IMR-90 (cell line): ENCODE results near the gene EPGN. TPM values are rescaled to one million over a fixed set of nuclear protein-coding genes. Genes with fewer than 3 reads are reported as not detected.

Experiments
- ATAC-seq: fragments of 200-7000 bp; cut with Tn5 transposase; 2 replicates; pipeline ENCODE4 v1.9.1; 2020; ENCODE audit warnings: low read depth, mild to moderate bottlenecking, moderate library complexity
- BruUV-seq: library from RNA; stranded (reverse); fragments of 400-500 nt; replicated peaks from 2 replicates; lab custom pipeline; 2021; lab: Mats Ljungman, UMichigan
- CTCF ChIA-PET: fragments of 300-600 bp; formaldehyde crosslinking; extraction: SDS; loops from one replicate; lab custom pipeline; 2021; ENCODE audit warnings: antibody characterized with exemption; lab: Yijun Ruan, JAX
- POLR2A ChIA-PET: fragments of 300-600 bp; sonication (Branson Sonifier 250); formaldehyde crosslinking; loops from one replicate; lab custom pipeline; 2022; ENCODE audit warnings: antibody characterized with exemption; ENCODE audit not compliant: unreplicated experiment; lab: Charles Lee
- DNase-seq: peaks from one replicate; pipeline ENCODE4 v3.0.0; 2013
- H2AFZ ChIP-seq: replicated peaks from 2 replicates; pipeline ENCODE3; 2013; ENCODE audit warnings: low read length, mild to moderate bottlenecking; ENCODE audit not compliant: poor library complexity
- H2AK5ac ChIP-seq: 2 replicates; pipeline ENCODE4 v1.6.1; 2013; ENCODE audit warnings: low read depth, low read length, inconsistent platforms
- H2AK9ac ChIP-seq: replicated peaks from 2 replicates; pipeline ENCODE3; 2013; ENCODE audit warnings: mild to moderate bottlenecking, low read depth, low read length, moderate library complexity; ENCODE audit not compliant: poor library complexity
- H2BK120ac ChIP-seq: 2 replicates; pipeline ENCODE4 v1.6.1; 2013; ENCODE audit warnings: low read depth, low read length, inconsistent platforms
- H2BK15ac ChIP-seq: 3 replicates; pipeline ENCODE4 v1.6.1; 2013; ENCODE audit warnings: low read depth, low read length, inconsistent platforms
- H2BK20ac ChIP-seq: 2 replicates; pipeline ENCODE4 v1.6.1; 2013; ENCODE audit warnings: low read depth, mild to moderate bottlenecking, inconsistent platforms, low read length, moderate library complexity
- H2BK5ac ChIP-seq: 2 replicates; pipeline ENCODE4 v1.6.1; 2013; ENCODE audit warnings: mild to moderate bottlenecking, low read depth, low read length, inconsistent platforms; ENCODE audit not compliant: poor library complexity, severe bottlenecking
- H3K14ac ChIP-seq: replicated peaks from 2 replicates; pipeline ENCODE4 v1.6.1; 2013; ENCODE audit warnings: low read depth, low read length, inconsistent platforms
- H3K18ac ChIP-seq: 2 replicates; pipeline ENCODE4 v1.6.1; 2013; ENCODE audit warnings: low read depth, low read length, control low read depth
- H3K23ac ChIP-seq: 2 replicates; pipeline ENCODE4 v1.6.1; 2013; ENCODE audit warnings: low read depth, low read length, inconsistent platforms
- H3K27ac ChIP-seq: 2 replicates; pipeline ENCODE4 v1.5.1; 2013; ENCODE audit warnings: mild to moderate bottlenecking, control low read depth, low read length; ENCODE audit not compliant: insufficient read depth
- H3K27me3 ChIP-seq: 2 replicates; pipeline ENCODE4 v1.6.1; 2013; ENCODE audit warnings: low read length; ENCODE audit not compliant: control insufficient read depth, insufficient read depth
- H3K36me3 ChIP-seq: 2 replicates; pipeline ENCODE4 v1.6.1; 2013; ENCODE audit warnings: low read length, mixed read lengths; ENCODE audit not compliant: control insufficient read depth, insufficient read depth
- H3K4ac ChIP-seq: 2 replicates; pipeline ENCODE4 v1.6.1; 2013; ENCODE audit warnings: low read depth, low read length, inconsistent platforms
- H3K4me1 ChIP-seq: 2 replicates; pipeline ENCODE4 v1.6.1; 2013; ENCODE audit warnings: low read length, mixed read lengths; ENCODE audit not compliant: control insufficient read depth, insufficient read depth
- H3K4me2 ChIP-seq: 2 replicates; pipeline ENCODE4 v1.6.1; 2013; ENCODE audit warnings: low read depth, mild to moderate bottlenecking, control low read depth, low read length, moderate library complexity
- H3K4me3 ChIP-seq: 2 replicates; pipeline ENCODE4 v1.5.1; 2013; ENCODE audit warnings: low read depth, mild to moderate bottlenecking, control low read depth, low read length, moderate library complexity; ENCODE audit not compliant: insufficient read depth
- H3K56ac ChIP-seq: 2 replicates; pipeline ENCODE4 v1.6.1; 2013; ENCODE audit warnings: low read length, inconsistent platforms; ENCODE audit not compliant: insufficient read depth; ENCODE audit errors: extremely low read depth
- H3K79me1 ChIP-seq, 2 experiments: 2 replicates each; pipeline ENCODE4 v1.6.1; 2013; ENCODE audit warnings: low read length in 2 of 2, inconsistent platforms in 1 of 2, low read depth in 1 of 2
- H3K9ac ChIP-seq: 2 replicates; pipeline ENCODE4 v1.6.1; 2013; ENCODE audit warnings: low read depth, low read length, control low read depth
- H3K9me1 ChIP-seq: 2 replicates; pipeline ENCODE4 v1.6.1; 2013; ENCODE audit warnings: low read length, inconsistent platforms; ENCODE audit not compliant: insufficient read depth
- H3K9me3 ChIP-seq: 2 replicates; pipeline ENCODE4 v1.6.1; 2013; ENCODE audit warnings: low read length; ENCODE audit not compliant: control insufficient read depth, insufficient read depth
- H4K20me1 ChIP-seq: 2 replicates; pipeline ENCODE4 v1.6.1; 2013; ENCODE audit warnings: low read length, inconsistent platforms; ENCODE audit not compliant: insufficient read depth
- H4K5ac ChIP-seq: 2 replicates; pipeline ENCODE4 v1.6.1; 2013; ENCODE audit warnings: mild to moderate bottlenecking, low read depth, low read length, control low read depth
- H4K8ac ChIP-seq, 2 experiments: 2 replicates each; pipeline ENCODE4 v1.6.1; 2013; ENCODE audit warnings: low read depth in 2 of 2, low read length in 2 of 2, control low read depth in 1 of 2, inconsistent platforms in 1 of 2
- H4K91ac ChIP-seq: 2 replicates; pipeline ENCODE4 v1.6.1; 2013; ENCODE audit warnings: low read depth, low read length, inconsistent platforms; ENCODE audit not compliant: insufficient read depth
- BHLHE40 ChIP-seq: fragments of 150-350 bp; IDR thresholded peaks from 2 replicates; pipeline ENCODE4 v1.6.1; 2016; ENCODE audit warnings: mild to moderate bottlenecking, low read depth, low read length
- CEBPB ChIP-seq: IDR thresholded peaks from 2 replicates; pipeline ENCODE4 v1.6.1; 2012; ENCODE audit warnings: low read depth, low read length, improper control_type of control experiment
- ELK1 ChIP-seq: fragments of 150-350 bp; IDR thresholded peaks from 2 replicates; pipeline ENCODE4 v1.6.1; 2016; ENCODE audit warnings: low read depth, mild to moderate bottlenecking, low read length, moderate library complexity, borderline replicate concordance
- FOS ChIP-seq: fragments of 150-350 bp; IDR thresholded peaks from 2 replicates; pipeline ENCODE4 v1.6.1; 2016; ENCODE audit warnings: low read depth, low read length
- MAFK ChIP-seq: IDR thresholded peaks from 2 replicates; pipeline ENCODE4 v1.6.1; 2012; ENCODE audit warnings: low read depth, low read length, improper control_type of control experiment
- MAZ ChIP-seq: IDR thresholded peaks from 2 replicates; pipeline ENCODE4 v1.6.1; 2012; ENCODE audit warnings: low read depth, mild to moderate bottlenecking, low read length, improper control_type of control experiment, moderate library complexity, borderline replicate concordance
- MXI1 ChIP-seq: IDR thresholded peaks from 2 replicates; pipeline ENCODE4 v1.6.1; 2012; ENCODE audit warnings: low read depth, mild to moderate bottlenecking, low read length, moderate library complexity, borderline replicate concordance
- NFE2L2 ChIP-seq: fragments of 150-350 bp; IDR thresholded peaks from 2 replicates; pipeline ENCODE4 v1.6.1; 2016; ENCODE audit warnings: low read depth, mild to moderate bottlenecking, low read length
- POLR2A ChIP-seq: IDR thresholded peaks from 2 replicates; pipeline ENCODE4 v1.6.1; 2012; ENCODE audit warnings: mild to moderate bottlenecking, low read depth, low read length
- RCOR1 ChIP-seq: IDR thresholded peaks from 2 replicates; pipeline ENCODE4 v1.6.1; 2012; ENCODE audit warnings: mild to moderate bottlenecking, low read length, improper control_type of control experiment; ENCODE audit not compliant: insufficient replicate concordance
- RFX5 ChIP-seq: IDR thresholded peaks from 2 replicates; pipeline ENCODE4 v1.8.0; 2012; ENCODE audit warnings: low read depth, mild to moderate bottlenecking, low read length, moderate library complexity
- USF2 ChIP-seq: fragments of 150-350 bp; IDR thresholded peaks from 2 replicates; pipeline ENCODE4 v1.6.1; 2017; ENCODE audit warnings: mild to moderate bottlenecking, antibody characterized with exemption, low read length, low read depth
- WGBS, 2 experiments: methylation state at CpG; one replicate each; pipeline versions ENCODE4 v1.1.5 to v1.1.7; 2013; ENCODE audit warnings: missing lambda C conversion rate in 2 of 2; ENCODE audit not compliant: insufficient read length in 1 of 2; ENCODE audit errors: extremely low coverage in 2 of 2; 5-methylcytosine and 5-hydroxymethylcytosine counted together
- dilution Hi-C: fragments of 300-500 bp; cut with HindIII; formaldehyde crosslinking; loops from one replicate; pipeline ENCODE4 v1.14.3; 2018; ENCODE audit warnings: low sequenced_read_pairs; ENCODE audit not compliant: unreplicated experiment
- in situ Hi-C: fragments of 300-500 bp; cut with MboI; formaldehyde crosslinking; loops from 3 replicates; pipeline ENCODE4 v1.14.3; 2019; ENCODE audit warnings: low sequenced_read_pairs, inconsistent platforms, mixed read lengths
- intact Hi-C: fragments of 100-400 bp; cut with micrococcal nuclease; formaldehyde crosslinking; loops from 2 replicates; pipeline ENCODE4 v1.10.0; 2022
- polyA plus RNA-seq, 3 experiments: library from polyadenylated mRNA; depleted of rRNA; stranded (reverse); fragments of >200 nt; gene quantifications; 2 replicates each; pipeline ENCODE4 v1.2.3, GENCODE V29; 2012; ENCODE audit warnings: low replicate concordance in 1 of 3
- total RNA-seq: library from RNA; depleted of rRNA; stranded (reverse); fragments of >200 nt; gene quantifications from 2 replicates; pipeline ENCODE4 v1.2.3, GENCODE V29; 2012
- TF ChIP-seq, protein P1 (sequence below): conservative IDR thresholded peaks from 2 replicates; pipeline ENCODE4 v1.5.1; 2012; ENCODE audit warnings: mild to moderate bottlenecking, low read depth, low read length, improper control_type of control experiment

Gene EPGN
- total and polyA plus RNA-seq, 2 of the 4 experiments (the other 2 are of a cell fraction): 0.18 TPM; not detected in 1

DNA sequence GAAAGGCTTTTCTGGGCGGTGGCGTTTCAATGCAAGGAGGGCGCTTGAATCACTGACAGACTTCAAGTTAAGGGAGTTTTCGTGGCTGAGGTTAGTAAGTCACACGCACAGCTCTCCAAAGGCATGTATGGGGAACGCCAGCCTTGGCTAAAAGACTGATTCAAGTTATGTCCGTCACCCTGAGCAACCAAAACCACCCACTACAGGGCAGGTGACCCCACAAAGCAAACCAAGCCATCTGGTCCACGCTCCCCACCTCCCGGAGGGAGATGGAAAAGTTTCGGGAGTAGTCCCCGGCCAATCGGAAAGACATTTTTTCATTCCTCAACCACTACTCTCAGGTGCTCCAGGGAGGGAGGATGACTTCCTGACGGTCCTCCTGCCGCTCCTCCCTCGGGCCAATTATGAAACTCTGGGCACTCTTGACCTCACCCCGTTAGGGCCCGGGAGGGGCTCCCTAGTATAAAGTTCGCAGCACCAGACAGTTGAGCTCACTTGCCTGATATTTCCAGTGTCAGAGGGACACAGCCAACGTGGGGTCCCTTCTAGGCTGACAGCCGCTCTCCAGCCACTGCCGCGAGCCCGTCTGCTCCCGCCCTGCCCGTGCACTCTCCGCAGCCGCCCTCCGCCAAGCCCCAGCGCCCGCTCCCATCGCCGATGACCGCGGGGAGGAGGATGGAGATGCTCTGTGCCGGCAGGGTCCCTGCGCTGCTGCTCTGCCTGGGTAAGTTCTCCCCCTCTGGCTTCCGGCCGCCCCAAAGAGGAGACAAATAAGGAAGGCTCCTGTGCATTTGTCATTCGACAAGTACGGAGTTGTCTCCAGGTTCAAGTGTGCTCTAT, 56.6 kb downstream of the EPGN start, which contains the start of gene EREG:
Gene EREG, plus strand, starts transcription at position 494 of the 840 bp plus-strand sequence. Its CDS starts 164 bp downstream, at position 658.
- Histone ChIP-seq H3K79me1 (no peaks in the 10 kb centered on the region), H4K91ac (no peak within 1 kb of the TSS), H3K4ac (0 out of 2 replicates have a peak within 1 kb of the TSS, but pooled peaks have one; percentile 24), H3K4me1 (no peaks in the 10 kb centered on the region), H2BK15ac (no peak within 1 kb of the TSS), H2AFZ (peak within 1 kb of the TSS; percentile 93), H3K9me1 (no peaks in the 10 kb centered on the region), H3K9ac (0 out of 2 replicates have a peak within 1 kb of the TSS, but pooled peaks have one; percentile 31), H2BK120ac (0 out of 2 replicates have a peak within 1 kb of the TSS, but pooled peaks have one; percentile 50), H2BK20ac (peak within 1 kb of the TSS; percentile 3; the same call in 1 of the 2 replicates), H3K9me3 (no peaks in the 10 kb centered on the region), H3K27ac (no peak within 1 kb of the TSS; the same call in 1 of the 2 replicates), H4K8ac (peak within 1 kb of the TSS; percentile 3 to 27; a peak in 2 of 4 replicates), H3K27me3 (no peaks in the 10 kb centered on the region; the same call in 1 of the 2 replicates), H4K5ac (no peak within 1 kb of the TSS), H3K14ac (0 out of 2 replicates have a peak within 1 kb of the TSS, but pooled peaks have one; percentile 16), H3K36me3 (no peaks in the 10 kb centered on the region; the same call in 1 of the 2 replicates), H2BK5ac (no peak within 1 kb of the TSS), H3K4me2 (peak within 1 kb of the TSS; percentile 88), H2AK5ac (no peak within 1 kb of the TSS), H3K56ac (no peak within 1 kb of the TSS), H3K4me3 (peak within 1 kb of the TSS; percentile 41), H3K23ac (no peak within 1 kb of the TSS), H3K18ac (no peak within 1 kb of the TSS), H2AK9ac (peak within 1 kb of the TSS; percentile 62), H4K20me1 (no peaks in the 10 kb centered on the region)
- CTCF ChIA-PET: interaction anchor here (0.9 to 1.2 kb wide), 2 partner anchors 309 to 311 kb away, joined by 3 to 7 read pairs; no protein-coding TSS in a partner anchor
- dilution Hi-C loops (no loop called here), intact Hi-C loops (no loop called here), in situ Hi-C loops (no loop called here)
- ATAC-seq (peak; percentile 90), DNase-seq (peak; percentile 62)
- WGBS, 2 experiments: 0% methylated on average over 14 of the region's 40 CpGs; no CpG with 5 or more reads in 1 of the 2 experiments
- POLR2A ChIA-PET: interaction anchor here (0.5 kb wide), 1 partner anchor 75 kb away, joined by 4 read pairs; no protein-coding TSS in a partner anchor
- no TSS peak for BruUV-seq
- TF ChIP-seq MAFK (no peak), MXI1 (no peak), RFX5 (no peak), CEBPB (no peak), USF2 (no peak), NFE2L2 (no peak), POLR2A (no peak), ELK1 (no peak), RCOR1 (no peak), BHLHE40 (no peak), MAZ (no peak), FOS (no peak)
- TF ChIP-seq, protein P1, sequence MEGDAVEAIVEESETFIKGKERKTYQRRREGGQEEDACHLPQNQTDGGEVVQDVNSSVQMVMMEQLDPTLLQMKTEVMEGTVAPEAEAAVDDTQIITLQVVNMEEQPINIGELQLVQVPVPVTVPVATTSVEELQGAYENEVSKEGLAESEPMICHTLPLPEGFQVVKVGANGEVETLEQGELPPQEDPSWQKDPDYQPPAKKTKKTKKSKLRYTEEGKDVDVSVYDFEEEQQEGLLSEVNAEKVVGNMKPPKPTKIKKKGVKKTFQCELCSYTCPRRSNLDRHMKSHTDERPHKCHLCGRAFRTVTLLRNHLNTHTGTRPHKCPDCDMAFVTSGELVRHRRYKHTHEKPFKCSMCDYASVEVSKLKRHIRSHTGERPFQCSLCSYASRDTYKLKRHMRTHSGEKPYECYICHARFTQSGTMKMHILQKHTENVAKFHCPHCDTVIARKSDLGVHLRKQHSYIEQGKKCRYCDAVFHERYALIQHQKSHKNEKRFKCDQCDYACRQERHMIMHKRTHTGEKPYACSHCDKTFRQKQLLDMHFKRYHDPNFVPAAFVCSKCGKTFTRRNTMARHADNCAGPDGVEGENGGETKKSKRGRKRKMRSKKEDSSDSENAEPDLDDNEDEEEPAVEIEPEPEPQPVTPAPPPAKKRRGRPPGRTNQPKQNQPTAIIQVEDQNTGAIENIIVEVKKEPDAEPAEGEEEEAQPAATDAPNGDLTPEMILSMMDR: no peak
